GM21528 (cell line): ENCODE data around the gene ARSG.

Experiments used
- ATAC-seq: cut with Tn5 transposase; IDR thresholded peaks from one replicate; pipeline ENCODE4 v1.9.1; 2021; ENCODE audit warnings: mild to moderate bottlenecking, moderate library complexity; ENCODE audit not compliant: unreplicated experiment, low FRiP score

The ARSG gene

GRCh38 chr17:68441070-68441770 is 149.9 kb downstream of the ARSG start:
- no peak for ATAC-seq

GRCh38 chr17:68443972-68444464 is 152.7 kb downstream of the ARSG start:
- ATAC-seq = no peak

- ATAC-seq = no peak
Observed at GRCh38 chr17:68445671-68446070, 154.4 kb downstream of the ARSG start.

GRCh38 chr17:68446626-68447041 is 155.3 kb downstream of the ARSG start:
- no peak for ATAC-seq

- no peak for ATAC-seq
Observed at GRCh38 chr17:68449021-68449739, 157.9 kb downstream of the ARSG start.

- no peak for ATAC-seq
Observed at GRCh38 chr17:68450391-68450790, 159.1 kb downstream of the ARSG start.

GRCh38 chr17:68450801-68451200 is 159.5 kb downstream of the ARSG start:
- no peak for ATAC-seq

GRCh38 chr17:68451670-68452354 is 160.5 kb downstream of the ARSG start:
- no peak for ATAC-seq

GRCh38 chr17:68452724-68453290 is 161.5 kb downstream of the ARSG start:
- ATAC-seq = no peak

GRCh38 chr17:68453991-68454665 is 162.8 kb downstream of the ARSG start:
- ATAC-seq = no peak

GRCh38 chr17:68455901-68456338 is 164.6 kb downstream of the ARSG start:
- no peak for ATAC-seq

- no peak for ATAC-seq
Observed at GRCh38 chr17:68456339-68457167, 165.3 kb downstream of the ARSG start.

- peak; percentile 38 for ATAC-seq
Observed at GRCh38 chr17:68457168-68457538, 165.9 kb downstream of the ARSG start, which contains the start of gene WIPI1. Gene WIPI1, minus strand, starts transcription at chr17:68457496. Its CDS starts 75 bp downstream, at chr17:68457421.

GRCh38 chr17:68457539-68458259 is 166.4 kb downstream of the ARSG start:
- ATAC-seq = peak; percentile 78

- peak; percentile 3 for ATAC-seq
Observed at GRCh38 chr17:68458260-68459036, 167.2 kb downstream of the ARSG start.

- no peak for ATAC-seq
Observed at GRCh38 chr17:68459037-68459639, 167.8 kb downstream of the ARSG start.

- no peak for ATAC-seq
Observed at GRCh38 chr17:68460146-68460545, 168.9 kb downstream of the ARSG start.

- no peak for ATAC-seq
Observed at GRCh38 chr17:68460715-68461114, 169.4 kb downstream of the ARSG start.
